Forelimb muscle (tissue), 1 donor: Measurements from ENCODE around the gene AP2M1. TPM values are rescaled to one million over a fixed set of nuclear protein-coding genes. Genes with fewer than 3 reads are reported as not detected.

Source experiments
- DNase-seq: peaks from one replicate; pipeline ENCODE4 v3.0.0-alpha.2; 2013; ENCODE audit warnings: low read depth
- polyA plus RNA-seq: library from polyadenylated mRNA; unstranded; fragments of 120-200 nt; gene quantifications from one replicate; pipeline ENCODE4 v1.2.1, GENCODE V29; 2013; ENCODE audit not compliant: insufficient read length

The AP2M1 gene
- polyA plus RNA-seq, 1 donor: 177 TPM

- DNase-seq: no peak
Observed at GRCh38 chr3:184223946-184224345, 49.3 kb downstream of the AP2M1 start.

DNA sequence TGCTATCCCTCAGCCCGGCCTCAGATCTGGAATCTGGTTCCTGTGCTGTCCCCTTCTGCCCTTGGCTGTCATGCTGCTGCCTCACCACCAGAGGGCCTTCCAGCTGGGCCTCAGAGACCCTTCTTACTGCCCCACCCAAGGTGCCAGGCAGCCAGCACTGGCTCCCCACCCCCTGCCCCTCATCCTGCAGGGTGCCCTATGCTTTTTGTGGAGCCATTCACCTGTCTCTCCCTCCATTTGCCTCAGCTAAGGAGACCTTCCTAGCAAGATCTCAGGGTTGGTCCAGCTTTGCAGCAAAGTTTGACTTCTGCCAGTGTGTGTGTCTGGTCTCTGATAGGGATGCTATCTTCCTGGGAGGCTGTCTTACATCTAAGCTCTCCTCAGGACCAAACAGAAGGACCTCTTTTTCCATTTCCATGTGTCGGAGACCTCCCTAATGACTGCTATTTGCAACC, 52.9 kb downstream of the AP2M1 start:
- no peak for DNase-seq

DNA sequence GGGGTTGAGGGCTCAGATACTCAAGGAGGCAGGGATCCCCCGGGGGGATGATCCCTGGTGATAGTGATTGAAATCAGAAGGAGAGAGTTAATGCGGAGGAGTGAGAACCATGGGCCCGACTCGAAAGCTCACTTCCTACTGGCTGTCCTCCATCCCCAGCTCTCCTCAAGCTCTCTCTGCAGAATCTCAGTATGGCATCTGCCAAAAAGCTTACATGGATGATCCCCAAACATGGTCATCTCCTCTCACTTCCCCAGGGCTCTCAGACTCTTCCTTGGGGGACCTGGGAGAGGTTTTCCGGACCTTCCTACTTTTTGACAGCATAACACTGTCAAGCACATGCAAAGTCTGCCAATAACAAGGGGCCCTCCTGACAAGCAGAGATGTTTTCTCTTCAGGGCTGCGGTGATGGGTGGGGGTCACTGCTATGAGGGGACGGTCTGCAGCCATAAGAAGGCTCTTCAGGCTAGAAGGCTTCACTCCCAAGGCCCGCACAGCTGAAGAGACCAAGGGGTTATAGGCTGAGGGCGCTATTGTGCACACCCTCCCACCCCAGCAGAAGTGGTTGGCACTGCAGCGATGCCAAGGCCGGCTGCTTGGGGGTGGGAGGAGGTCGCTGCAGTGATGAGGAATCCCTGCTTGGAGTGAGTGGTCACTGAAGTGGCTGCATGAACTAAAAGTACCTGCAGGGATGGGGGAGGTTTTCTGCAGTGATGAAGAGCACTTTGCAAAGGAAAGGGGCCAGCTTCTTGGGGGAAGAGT, 53.9 kb downstream of the AP2M1 start:
- no peak for DNase-seq

- DNase-seq: no peak
Observed at GRCh38 chr3:184229394-184230080, 54.9 kb downstream of the AP2M1 start, which contains the start of gene VWA5B2. VWA5B2 (plus strand) TSS chr3:184229585; CDS start chr3:184230529, 944 bp downstream.

GRCh38 chr3:184230081-184230602, 55.5 kb downstream of the AP2M1 start:
- no peak for DNase-seq

- no peak for DNase-seq
Observed at GRCh38 chr3:184230603-184231528, 56.2 kb downstream of the AP2M1 start.

GRCh38 chr3:184231671-184232070, 57.0 kb downstream of the AP2M1 start:
- no peak for DNase-seq

- DNase-seq: no peak
Observed at GRCh38 chr3:184233127-184233843, 58.6 kb downstream of the AP2M1 start.

Other genes with a start within 250 kb of the AP2M1 start
- 28.5 TPM for gene ABCC5, start 157.0 kb upstream of the AP2M1 start, polyA plus RNA-seq
- not detected for gene HTR3D, start 143.1 kb upstream of the AP2M1 start, polyA plus RNA-seq
- gene HTR3C, start 121.8 kb upstream of the AP2M1 start, polyA plus RNA-seq: not detected
- not detected for gene HTR3E, start 77.8 kb upstream of the AP2M1 start, polyA plus RNA-seq
- gene EIF2B5, start 39.5 kb upstream of the AP2M1 start, polyA plus RNA-seq: 36.4 TPM
- 85.7 TPM for gene DVL3, start 19.5 kb upstream of the AP2M1 start, polyA plus RNA-seq
- 53.2 TPM for gene ABCF3, start 11.3 kb downstream of the AP2M1 start, polyA plus RNA-seq
- 0.40 TPM for gene VWA5B2, start 54.7 kb downstream of the AP2M1 start, polyA plus RNA-seq
- 21.5 TPM for gene ALG3, start 74.1 kb downstream of the AP2M1 start, polyA plus RNA-seq
- 1.4 TPM for gene EEF1AKMT4, start 74.8 kb downstream of the AP2M1 start, polyA plus RNA-seq
- not detected for gene CAMK2N2, start 86.7 kb downstream of the AP2M1 start, polyA plus RNA-seq
- not detected for gene ECE2, start 101.2 kb downstream of the AP2M1 start, polyA plus RNA-seq
- gene PSMD2, start 124.4 kb downstream of the AP2M1 start, polyA plus RNA-seq: 163 TPM
- gene EIF4G1, start 139.8 kb downstream of the AP2M1 start, polyA plus RNA-seq: 171 TPM
- gene FAM131A, start 162.7 kb downstream of the AP2M1 start, polyA plus RNA-seq: 8.8 TPM
- gene CLCN2, start 186.8 kb downstream of the AP2M1 start, polyA plus RNA-seq: 3.7 TPM
- 45.6 TPM for gene POLR2H, start 186.9 kb downstream of the AP2M1 start, polyA plus RNA-seq
- 1.8 TPM for gene THPO, start 203.4 kb downstream of the AP2M1 start, polyA plus RNA-seq
- gene CHRD, start 205.2 kb downstream of the AP2M1 start, polyA plus RNA-seq: 19.2 TPM